ENCODE data around the gene CRADD. TPM values are rescaled to one million over a fixed set of nuclear protein-coding genes. Genes with fewer than 3 reads are reported as not detected.

The CRADD gene
- total RNA-seq, 4 donors from 2014 or later, result 16.1 to 43.3 (median 26.5) TPM

DNA sequence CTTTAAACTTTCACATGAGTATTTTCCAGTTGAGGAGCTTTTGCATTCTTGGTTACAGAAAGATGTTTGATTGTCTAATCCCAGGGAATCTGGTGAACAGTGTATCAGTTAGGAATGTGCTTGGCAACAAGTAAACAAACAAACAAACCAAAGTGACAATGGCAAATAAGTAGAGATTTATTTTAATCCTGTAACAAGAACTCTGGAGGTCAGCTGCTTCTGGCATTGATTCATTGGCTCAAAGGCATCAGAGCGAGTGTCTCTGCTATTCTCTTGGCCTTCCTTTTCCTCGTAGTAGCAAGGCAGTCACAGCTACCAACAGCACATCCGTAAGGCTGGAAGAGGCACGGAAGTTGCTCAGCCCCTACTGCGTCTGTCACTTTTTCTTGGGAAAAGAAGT, 37.2 kb downstream of the CRADD start:
- DNase-seq (ENCODE audit: low spot score in 2 of 2), result peak in 1 of 2 donors; percentile 48
- intact Hi-C loops (cut with DNase I; ENCODE audit: low total_unique reads), result no loop called here
- H3K4me3 ChIP-seq (ENCODE audit: low read depth, poor library complexity, severe bottlenecking), result no peak overlapping the region
- WGBS, 2 donors, result 48 to 51% methylated on average over 5 of the region's 5 CpGs
- TF ChIP-seq, protein P1, sequence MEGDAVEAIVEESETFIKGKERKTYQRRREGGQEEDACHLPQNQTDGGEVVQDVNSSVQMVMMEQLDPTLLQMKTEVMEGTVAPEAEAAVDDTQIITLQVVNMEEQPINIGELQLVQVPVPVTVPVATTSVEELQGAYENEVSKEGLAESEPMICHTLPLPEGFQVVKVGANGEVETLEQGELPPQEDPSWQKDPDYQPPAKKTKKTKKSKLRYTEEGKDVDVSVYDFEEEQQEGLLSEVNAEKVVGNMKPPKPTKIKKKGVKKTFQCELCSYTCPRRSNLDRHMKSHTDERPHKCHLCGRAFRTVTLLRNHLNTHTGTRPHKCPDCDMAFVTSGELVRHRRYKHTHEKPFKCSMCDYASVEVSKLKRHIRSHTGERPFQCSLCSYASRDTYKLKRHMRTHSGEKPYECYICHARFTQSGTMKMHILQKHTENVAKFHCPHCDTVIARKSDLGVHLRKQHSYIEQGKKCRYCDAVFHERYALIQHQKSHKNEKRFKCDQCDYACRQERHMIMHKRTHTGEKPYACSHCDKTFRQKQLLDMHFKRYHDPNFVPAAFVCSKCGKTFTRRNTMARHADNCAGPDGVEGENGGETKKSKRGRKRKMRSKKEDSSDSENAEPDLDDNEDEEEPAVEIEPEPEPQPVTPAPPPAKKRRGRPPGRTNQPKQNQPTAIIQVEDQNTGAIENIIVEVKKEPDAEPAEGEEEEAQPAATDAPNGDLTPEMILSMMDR (IDR thresholded peaks at IDR 0.05), result no peak
- TF ChIP-seq POLR2A (IDR thresholded peaks at IDR 0.05), result no peak

DNA sequence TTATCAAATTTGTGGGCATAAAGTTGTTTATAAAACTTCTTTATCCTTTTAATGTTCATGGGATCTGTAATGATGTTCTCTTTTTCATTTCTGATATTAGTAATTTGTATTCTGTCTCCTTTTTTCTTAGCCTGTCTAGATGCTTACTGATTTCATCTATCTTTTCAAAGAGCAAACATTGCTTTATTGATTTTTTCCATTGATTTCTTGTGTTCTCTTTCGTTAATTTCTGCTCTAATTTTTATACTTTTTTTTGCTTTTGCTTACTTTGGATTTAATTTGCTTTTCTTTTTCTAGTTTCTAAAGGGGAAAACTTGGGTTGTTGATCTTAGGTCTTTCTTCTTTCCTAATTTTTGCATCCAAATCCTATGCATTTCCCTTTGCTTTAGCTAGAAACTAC, 42.5 kb downstream of the CRADD start:
- TF ChIP-seq, protein P1 (IDR thresholded peaks at IDR 0.05), result no peak
- TF ChIP-seq POLR2A (IDR thresholded peaks at IDR 0.05), result no peak
- intact Hi-C loops (cut with DNase I; ENCODE audit: low total_unique reads), result no loop called here
- no peak for DNase-seq (ENCODE audit: low spot score in 2 of 2)
- no peak overlapping the region for H3K4me3 ChIP-seq (ENCODE audit: low read depth, poor library complexity, severe bottlenecking)
- WGBS, 2 donors, result 96 to 100% methylated on average over 1 of the region's 1 CpG

DNA sequence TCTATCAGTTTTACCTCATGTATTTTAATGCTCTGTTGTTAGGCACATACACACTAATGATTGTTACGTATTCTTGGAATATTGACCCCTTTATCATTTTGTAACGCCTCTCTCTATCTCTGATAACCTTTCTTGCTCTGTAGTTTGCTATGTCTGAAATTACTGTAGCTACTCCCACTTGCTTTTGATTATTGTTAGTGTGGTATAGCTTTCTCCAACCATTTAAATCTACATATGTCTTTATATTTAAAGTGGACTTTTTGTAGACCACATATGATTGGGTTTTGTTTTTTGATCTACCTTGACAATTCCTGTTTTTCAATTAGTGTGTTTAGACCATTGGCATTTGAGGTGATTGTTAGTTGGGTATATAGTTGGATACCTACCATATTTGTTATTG, 43.4 kb downstream of the CRADD start:
- no peak overlapping the region for H3K4me3 ChIP-seq (ENCODE audit: low read depth, poor library complexity, severe bottlenecking)
- no peak for DNase-seq (ENCODE audit: low spot score in 2 of 2)
- intact Hi-C loops (cut with DNase I; ENCODE audit: low total_unique reads), result no loop called here
- TF ChIP-seq, protein P1 (IDR thresholded peaks at IDR 0.05), result no peak
- no peak for TF ChIP-seq POLR2A (IDR thresholded peaks at IDR 0.05)
- WGBS, 2 donors, result 95 to 100% methylated on average over 2 of the region's 2 CpGs

DNA sequence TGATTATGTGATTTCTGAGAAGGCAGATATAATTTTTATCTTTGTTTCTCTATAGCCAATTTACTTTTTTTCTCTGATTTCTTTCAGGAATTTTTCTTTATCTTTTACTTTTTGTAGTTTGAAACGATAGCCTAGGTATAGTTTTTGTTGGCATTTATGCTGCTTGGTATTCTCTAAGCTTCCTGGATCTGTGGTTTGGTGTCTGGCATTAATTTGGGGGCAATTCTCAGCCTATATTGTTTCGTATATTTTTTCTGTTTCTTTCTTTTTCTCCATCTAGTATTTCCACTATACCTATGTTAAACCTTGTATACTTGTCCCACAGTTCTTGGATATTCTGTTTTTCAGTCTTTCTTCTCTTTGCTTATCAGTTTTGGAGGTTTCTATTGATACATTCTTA, 45.0 kb downstream of the CRADD start:
- intact Hi-C loops (cut with DNase I; ENCODE audit: low total_unique reads), result no loop called here
- TF ChIP-seq, protein P1 (IDR thresholded peaks at IDR 0.05), result no peak
- TF ChIP-seq POLR2A (IDR thresholded peaks at IDR 0.05), result no peak
- H3K4me3 ChIP-seq (ENCODE audit: low read depth, poor library complexity, severe bottlenecking), result no peak overlapping the region
- WGBS, 2 donors, result 97% methylated on average over 2 of the region's 2 CpGs
- no peak for DNase-seq (ENCODE audit: low spot score in 2 of 2)

DNA sequence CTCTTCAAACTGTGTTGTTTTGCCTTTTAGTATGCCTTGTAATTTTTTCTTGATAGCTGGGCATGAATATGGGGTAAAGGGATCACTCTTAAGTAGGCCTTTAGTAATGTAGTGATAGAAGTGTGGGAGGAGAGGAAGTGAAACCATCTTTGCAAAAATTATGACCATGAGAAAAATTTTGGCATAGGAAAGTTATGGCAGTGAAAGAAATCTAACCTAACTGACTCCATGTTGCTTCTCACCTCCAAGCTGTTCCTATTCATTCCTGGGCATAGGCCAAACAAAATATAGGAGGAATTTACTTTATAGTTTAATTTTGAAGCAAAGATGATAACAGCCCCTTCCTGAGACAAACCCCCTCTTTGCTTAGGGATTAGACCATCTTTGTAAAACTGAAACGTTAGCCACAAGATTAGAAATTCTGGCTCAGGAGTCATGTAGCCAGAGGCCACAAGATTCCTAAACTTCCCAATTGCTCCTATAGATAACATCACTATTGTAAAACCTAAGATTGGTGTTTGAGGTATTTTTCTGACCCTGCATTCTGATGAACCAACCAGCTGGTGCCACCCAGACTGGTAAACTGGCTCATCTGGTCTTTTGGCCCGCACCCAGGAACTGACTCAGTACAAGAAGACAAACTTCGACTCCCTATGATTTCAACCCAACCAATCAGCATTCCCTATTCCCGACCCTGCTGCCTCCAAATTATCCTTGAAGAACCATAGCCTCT, 45.8 kb downstream of the CRADD start:
- no peak for TF ChIP-seq POLR2A (IDR thresholded peaks at IDR 0.05)
- TF ChIP-seq, protein P1 (IDR thresholded peaks at IDR 0.05), result no peak
- H3K4me3 ChIP-seq (ENCODE audit: low read depth, poor library complexity, severe bottlenecking), result no peak overlapping the region
- intact Hi-C loops (cut with DNase I; ENCODE audit: low total_unique reads), result no loop called here
- DNase-seq (ENCODE audit: low spot score in 2 of 2), result no peak
- 66 to 81% methylated on average over 4 of the region's 4 CpGs for WGBS, 2 donors

DNA sequence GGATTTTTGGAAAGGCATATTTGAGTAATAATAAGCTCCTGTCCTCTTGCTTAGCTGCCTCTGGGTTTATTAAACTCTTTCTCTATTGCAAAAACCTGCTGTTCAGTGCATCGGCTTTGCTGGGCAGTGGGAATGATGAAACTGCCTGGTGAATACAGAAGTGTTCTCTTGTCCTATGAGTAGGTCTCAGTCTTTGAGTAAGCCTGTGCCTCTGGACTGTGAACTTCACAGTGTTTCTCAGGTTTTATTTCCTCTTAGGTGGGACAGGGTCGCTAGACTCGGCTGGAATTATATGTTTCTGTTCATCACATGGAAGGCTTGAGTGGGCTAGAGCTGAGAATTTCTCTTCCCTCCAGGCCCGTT, 46.4 kb downstream of the CRADD start:
- DNase-seq (ENCODE audit: low spot score in 2 of 2), result no peak
- TF ChIP-seq POLR2A (IDR thresholded peaks at IDR 0.05), result no peak
- TF ChIP-seq, protein P1 (IDR thresholded peaks at IDR 0.05), result no peak
- no peak overlapping the region for H3K4me3 ChIP-seq (ENCODE audit: low read depth, poor library complexity, severe bottlenecking)
- 94% methylated on average over 4 of the region's 4 CpGs for WGBS, 2 donors
- intact Hi-C loops (cut with DNase I; ENCODE audit: low total_unique reads), result no loop called here
